ENCODE data around the gene FAM181B.

Gene FAM181B

DNA sequence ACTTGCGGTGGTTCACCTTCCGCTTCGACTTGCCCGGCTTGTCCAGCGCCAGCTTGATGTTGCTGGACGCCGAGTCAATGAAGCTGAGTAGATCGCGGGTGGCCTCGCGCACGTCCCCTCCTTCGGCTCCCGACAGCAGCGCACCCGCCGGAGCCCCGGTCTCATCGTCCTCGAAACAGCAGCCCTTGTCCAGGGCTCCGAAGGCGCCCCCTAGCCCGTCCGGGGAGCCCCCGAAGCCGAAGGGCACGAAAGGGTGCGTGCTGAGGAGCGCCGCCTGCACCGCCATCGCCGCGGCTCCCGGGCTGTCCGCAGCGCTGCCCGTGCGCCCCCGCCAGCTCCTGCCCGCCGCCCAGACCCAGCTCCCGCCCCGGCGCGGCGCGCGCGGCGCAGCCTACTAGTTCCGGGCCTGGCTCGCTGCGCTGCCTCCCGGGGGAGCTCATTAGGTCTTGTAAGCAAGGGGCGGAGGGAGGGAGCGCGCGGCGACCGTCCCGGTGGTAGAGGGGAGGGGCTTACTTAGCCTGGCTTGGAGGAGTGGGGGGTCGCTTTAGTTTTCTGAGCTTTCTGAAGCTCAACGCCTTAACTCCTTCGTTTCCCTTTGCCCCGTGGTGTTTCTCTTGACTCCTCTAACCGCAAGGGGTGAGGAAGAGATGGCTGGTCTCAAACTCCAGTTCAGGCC lies at the start of gene FAM181B:
FAM181B (minus strand) TSS at position 421 of the 676 bp plus-strand sequence; CDS start at position 286, 135 bp downstream.
- DNase-seq (ENCODE audit: low read depth in 2 of 2), result peak in 1 of 2 donors; percentile 26

DNA sequence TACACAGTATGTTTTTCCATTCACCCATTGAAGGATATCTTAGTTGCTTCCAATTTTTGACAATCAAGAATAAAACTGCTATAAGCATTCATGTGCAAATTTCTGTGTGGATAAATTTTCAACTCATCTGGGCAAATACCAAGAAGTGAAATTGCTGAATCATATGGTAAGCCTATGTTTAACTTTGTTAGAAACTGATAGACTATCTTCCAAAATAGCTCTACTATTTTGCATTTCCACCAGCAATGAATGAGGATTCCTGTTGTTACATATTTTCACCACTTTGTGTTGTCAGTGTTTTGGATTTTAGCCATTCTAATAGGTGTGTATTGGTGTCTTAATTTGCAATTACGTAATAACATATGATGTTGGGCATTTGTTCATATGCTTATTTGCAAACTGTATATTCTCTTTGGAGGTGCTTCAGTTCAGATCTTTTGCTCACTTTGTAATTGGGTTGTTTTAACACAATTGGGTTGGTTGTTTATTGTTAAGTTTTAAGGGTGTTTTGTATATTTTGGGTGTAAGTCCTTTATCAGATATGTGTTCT lies 49.2 kb upstream of the FAM181B start:
- no peak for DNase-seq (ENCODE audit: low read depth in 2 of 2)

GRCh38 chr11:82778776-82779175 lies 45.1 kb upstream of the FAM181B start:
- no peak for DNase-seq (ENCODE audit: low read depth in 2 of 2)

DNA sequence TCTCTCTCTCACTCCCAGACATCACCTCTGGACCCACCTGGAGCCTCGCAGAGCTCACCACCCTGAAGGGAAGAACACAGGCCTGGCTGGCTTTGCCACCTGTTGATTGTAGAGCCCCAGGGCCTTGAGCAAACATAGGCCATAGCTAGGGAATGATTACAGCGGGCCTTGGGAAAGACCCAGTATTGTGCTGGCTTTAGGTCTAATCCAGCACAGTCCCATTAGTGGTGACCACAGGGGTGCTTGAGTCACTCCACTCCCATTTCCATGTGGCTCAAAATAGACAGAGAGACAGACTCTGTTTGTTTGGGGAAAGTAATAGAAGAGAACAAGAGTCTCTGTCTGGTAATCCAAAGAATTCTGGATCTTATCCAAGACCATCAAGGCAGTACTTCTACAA lies 42.7 kb upstream of the FAM181B start:
- DNase-seq (ENCODE audit: low read depth in 2 of 2), result no peak

GRCh38 chr11:82775736-82776346 lies 42.2 kb upstream of the FAM181B start:
- DNase-seq (ENCODE audit: low read depth in 2 of 2), result peak in 1 of 2 donors; percentile 17

GRCh38 chr11:82775218-82775617 lies 41.6 kb upstream of the FAM181B start:
- no peak for DNase-seq (ENCODE audit: low read depth in 2 of 2)

DNA sequence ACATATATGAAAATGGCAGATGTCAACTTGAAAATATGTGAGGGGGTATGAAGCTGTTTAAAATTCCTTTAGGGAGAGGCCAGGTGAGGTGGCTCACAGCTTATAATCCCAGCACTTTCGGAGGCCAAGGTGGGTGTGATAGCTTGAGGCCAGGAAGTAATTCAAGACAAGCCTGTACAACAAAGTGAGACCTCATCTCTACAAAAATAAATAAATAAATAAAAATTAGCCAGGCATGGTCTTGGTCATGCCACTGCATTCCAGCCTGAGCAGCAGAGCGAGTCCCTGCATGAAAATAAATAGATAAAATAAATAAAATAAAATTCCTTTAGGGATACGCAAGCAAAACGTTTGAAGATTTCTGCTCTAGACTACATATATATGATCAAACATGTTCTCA lies 38.1 kb upstream of the FAM181B start:
- no peak for DNase-seq (ENCODE audit: low read depth in 2 of 2)

DNA sequence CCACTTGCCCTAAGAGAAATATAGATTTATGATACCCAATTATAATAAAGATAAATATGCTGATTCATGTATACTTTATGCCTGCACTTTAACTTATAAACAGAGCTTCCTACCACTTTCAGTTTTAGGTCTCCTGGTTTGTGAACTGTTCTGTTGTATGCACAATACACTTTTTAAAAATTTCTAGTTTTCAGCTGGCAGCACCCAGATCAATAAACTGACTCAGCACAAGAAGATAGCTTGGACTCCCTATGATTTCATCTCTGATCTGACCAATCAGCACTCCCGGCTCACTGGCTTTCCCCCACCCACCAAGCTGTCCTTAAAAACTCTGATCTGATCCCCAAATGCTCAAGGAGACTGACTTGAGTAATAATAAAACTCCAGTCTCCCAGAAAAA lies 33.5 kb upstream of the FAM181B start:
- no peak for DNase-seq (ENCODE audit: low read depth in 2 of 2)

- DNase-seq (ENCODE audit: low read depth in 2 of 2), result no peak
Measured at GRCh38 chr11:82765466-82766034, 31.9 kb upstream of the FAM181B start.

DNA sequence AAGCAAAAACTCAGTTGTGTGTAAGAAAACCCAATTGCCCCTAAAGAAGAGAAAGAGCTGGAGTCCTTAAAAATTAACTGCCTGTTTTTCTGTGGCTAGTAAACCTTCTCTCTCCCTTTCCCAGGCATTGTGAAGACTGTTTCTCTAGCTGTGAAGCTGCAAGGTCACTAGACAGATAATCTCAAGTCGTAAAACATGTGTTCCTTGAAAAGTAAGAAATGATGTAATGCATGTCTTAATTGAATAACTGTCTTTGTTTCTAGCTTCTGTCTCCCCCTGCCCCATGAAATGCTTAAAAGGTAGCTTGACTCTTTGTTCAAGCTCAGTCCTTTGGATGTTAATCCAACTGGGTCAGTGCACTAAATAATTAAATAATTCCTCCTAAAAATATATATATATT lies 29.5 kb upstream of the FAM181B start:
- DNase-seq (ENCODE audit: low read depth in 2 of 2), result no peak

GRCh38 chr11:82759649-82760048 lies 26.0 kb upstream of the FAM181B start:
- DNase-seq (ENCODE audit: low read depth in 2 of 2), result no peak

GRCh38 chr11:82757660-82758357 lies 24.1 kb upstream of the FAM181B start:
- DNase-seq (ENCODE audit: low read depth in 2 of 2), result no peak

GRCh38 chr11:82756765-82757639 lies 23.3 kb upstream of the FAM181B start:
- no peak for DNase-seq (ENCODE audit: low read depth in 2 of 2)

DNA sequence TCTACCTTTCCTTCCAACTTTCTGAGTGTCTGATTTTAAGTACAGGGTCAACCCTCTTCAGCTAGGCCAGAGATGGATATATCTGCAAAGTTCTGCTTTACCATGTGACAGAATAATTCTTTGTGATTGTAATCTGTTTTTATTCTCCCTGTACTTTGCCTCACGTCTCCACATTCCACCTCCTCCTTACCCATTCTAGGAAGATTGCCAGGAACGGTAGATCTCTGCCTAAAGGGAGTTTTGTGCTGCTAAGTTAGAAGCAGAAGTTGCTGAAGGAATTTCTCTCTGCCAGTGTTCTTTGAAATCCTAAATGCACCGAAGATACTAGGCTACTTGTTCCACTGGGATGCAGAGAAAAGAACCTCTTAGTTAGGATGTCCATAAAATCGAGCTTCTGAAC lies 20.7 kb upstream of the FAM181B start:
- no peak for DNase-seq (ENCODE audit: low read depth in 2 of 2)

DNA sequence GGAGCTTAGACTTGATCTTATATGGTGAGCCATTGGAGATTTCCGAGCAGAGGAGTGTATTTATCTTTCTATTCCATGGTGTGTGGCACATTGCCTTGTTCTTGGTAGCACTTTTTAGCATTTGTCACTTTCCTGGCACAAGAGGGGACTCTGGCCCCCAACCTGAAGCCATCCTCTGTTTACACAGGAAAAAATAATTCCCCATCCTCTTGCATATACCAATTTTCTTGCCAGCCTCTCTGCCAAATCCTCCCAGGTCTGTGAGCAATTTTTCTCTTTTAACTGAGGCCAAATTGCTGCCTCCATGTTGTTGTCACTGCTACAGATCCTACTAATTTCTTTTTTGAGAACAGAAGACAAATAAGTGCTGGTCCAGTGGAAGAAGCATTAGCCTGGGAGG lies 20.3 kb upstream of the FAM181B start:
- no peak for DNase-seq (ENCODE audit: low read depth in 2 of 2)

DNA sequence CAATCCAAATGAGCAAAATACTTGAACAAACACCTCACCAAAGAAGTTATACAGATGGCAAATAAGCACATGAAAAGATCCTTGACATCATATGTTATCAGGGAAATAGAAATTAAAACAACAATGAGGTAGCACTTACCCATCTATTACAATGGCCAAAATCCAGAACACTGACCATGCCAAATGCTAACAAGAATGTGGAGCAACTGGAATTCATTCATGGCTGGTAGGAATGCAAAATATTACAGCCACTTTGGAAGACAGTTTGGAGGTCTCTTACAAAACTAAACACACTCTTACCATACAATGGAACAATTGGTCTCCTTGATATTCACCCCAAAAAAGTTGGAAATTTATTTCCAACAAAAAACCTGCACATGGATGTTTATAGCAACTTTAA lies 19.1 kb upstream of the FAM181B start:
- no peak for DNase-seq (ENCODE audit: low read depth in 2 of 2)

DNA sequence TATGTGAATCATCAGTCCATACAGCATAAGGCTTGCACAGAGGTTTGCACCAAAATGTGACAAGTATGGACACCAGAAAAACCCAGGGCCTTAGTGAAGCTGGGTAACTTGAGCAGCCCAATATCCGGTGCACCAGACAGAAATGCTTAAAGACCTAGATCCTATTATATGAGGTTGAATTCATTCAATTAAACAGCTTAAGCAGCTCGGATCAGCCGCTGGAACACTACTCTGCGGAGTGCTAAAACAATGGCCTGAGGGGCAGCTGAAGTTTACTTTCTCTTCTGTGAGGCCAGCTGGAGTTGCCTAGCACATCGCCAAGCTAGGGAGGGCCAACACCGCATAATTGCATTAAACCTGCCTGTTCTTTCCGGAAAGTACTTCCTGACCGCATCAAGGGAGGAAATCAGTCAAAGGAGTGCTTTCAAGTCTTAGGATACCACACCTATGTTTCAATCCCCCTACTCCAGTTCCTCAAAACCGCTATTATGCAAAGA lies 17.0 kb upstream of the FAM181B start:
- DNase-seq (ENCODE audit: low read depth in 2 of 2), result no peak

DNA sequence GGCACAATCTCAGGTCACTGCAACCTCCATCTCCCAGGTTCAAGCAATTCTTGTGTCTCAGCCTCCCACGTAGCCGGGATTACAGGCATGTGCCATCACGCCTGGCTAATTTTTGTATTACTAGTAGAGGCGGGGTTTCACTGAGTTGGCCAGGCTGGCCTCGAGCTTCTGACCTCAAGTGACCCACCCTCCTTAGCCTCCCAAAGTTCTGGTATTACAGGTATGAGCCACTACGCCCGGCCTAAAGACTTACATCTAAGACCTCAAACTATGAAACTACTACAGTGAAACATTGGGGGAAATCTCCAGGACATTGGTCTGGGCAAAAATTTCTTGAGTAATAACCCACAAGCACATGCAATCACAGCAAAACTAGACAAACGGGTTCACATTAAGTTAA lies 13.8 kb upstream of the FAM181B start:
- DNase-seq (ENCODE audit: low read depth in 2 of 2), result no peak

DNA sequence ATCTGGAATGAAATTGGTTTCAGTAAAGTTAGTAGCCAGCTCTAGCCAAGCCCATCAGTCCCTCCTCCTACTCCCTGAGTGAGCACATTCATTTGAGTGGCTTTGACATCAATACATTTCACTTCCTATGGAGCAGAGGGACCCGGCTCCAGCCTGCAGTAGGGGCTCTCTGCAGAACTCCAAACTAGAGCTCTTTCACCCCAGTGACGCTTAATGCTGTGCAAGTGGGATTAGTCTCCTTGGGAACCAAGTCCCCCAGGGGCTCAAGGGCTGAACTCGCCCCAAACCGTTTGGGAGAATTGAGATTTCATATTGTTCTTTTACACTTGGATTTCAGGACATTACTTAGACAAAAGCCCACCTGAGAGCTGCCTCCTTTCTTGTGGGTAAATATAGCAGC lies 4.4 kb upstream of the FAM181B start:
- no peak for DNase-seq (ENCODE audit: low read depth in 2 of 2)

- no peak for DNase-seq (ENCODE audit: low read depth in 2 of 2)
Measured at GRCh38 chr11:82734120-82734479, 436 bp upstream of the FAM181B start.

DNA sequence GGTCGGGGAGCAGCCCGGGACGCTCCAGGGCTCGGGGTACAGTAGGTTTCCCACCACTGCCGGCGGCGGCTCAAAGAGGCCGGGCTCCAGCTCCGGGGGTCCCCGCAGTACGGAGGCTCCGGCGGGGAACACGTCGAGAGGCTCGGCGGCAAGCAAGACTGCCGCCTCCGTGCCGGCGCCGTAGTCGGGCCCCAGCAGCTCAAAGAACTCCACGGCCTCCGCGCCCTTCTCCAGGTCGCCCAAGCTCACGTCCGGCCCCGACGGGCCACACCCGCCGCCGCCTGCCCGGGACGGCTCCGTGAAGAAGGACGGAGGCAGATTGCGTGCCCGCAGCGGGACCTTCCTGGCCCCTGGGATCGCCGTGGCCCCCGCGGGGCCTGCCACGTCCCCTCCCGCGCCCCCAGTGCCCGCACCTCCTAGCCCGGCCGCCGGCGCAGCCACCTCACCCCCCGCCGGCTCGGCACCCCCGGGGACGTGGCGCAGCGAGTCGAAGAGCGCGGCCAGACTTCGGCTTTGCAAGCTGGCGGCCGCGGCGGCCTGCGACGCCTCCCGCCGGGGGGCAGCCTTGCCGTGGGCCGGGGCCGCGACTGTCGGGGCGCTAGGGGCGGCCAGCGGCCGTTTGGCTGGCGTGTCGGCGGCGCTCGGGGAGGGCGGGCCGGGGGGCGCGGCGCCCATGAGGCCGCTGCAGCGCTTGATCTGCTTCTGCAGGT lies 775 bp downstream of the FAM181B start:
- DNase-seq (ENCODE audit: low read depth in 2 of 2), result no peak

All from stimulated activated CD8-positive, alpha-beta memory T cell treated with anti-CD3 and anti-CD28 coated beads, Interleukin-2, amount 100 ng/mL, for 48 hours (primary cell).